A673 (cell line): Measurements from ENCODE around the gene HAND1. TPM values are rescaled to one million over a fixed set of nuclear protein-coding genes. Genes with fewer than 3 reads are reported as not detected.

Experiments used
- BruUV-seq: library from RNA; stranded (reverse); fragments of 400-500 nt; replicated peaks from 2 replicates; lab custom pipeline; 2021; lab: Mats Ljungman, UMichigan
- CTCF ChIA-PET: fragments of 300-600 bp; sonication (Branson Sonifier 250); formaldehyde crosslinking; loops from one replicate; lab custom pipeline; 2022; ENCODE audit warnings: antibody characterized with exemption; lab: Charles Lee
- POLR2A ChIA-PET: fragments of 300-600 bp; sonication (Branson Sonifier 250); formaldehyde crosslinking; loops from one replicate; lab custom pipeline; 2022; ENCODE audit warnings: antibody characterized with exemption; ENCODE audit not compliant: low non-redundant PET; lab: Charles Lee
- DNase-seq: peaks from one replicate; pipeline ENCODE4 v3.0.0-alpha.2; 2015; ENCODE audit warnings: low spot score
- H3K27ac ChIP-seq: fragments of 200-600 bp; sonication (generic); 2 replicates; pipeline ENCODE4 v1.5.1; 2016; ENCODE audit warnings: mixed run types, low read depth, mild to moderate bottlenecking, mixed read lengths, antibody characterized with exemption, low read length; ENCODE audit not compliant: poor library complexity, severe bottlenecking
- H3K27me3 ChIP-seq: fragments of 200-600 bp; sonication (generic); replicated peaks from 2 replicates; pipeline ENCODE4 v1.6.1; 2017; ENCODE audit warnings: mixed run types, low read depth, mild to moderate bottlenecking, mixed read lengths, antibody characterized with exemption, low read length; ENCODE audit not compliant: insufficient read depth, poor library complexity
- H3K36me3 ChIP-seq: fragments of 200-600 bp; sonication (generic); 2 replicates; pipeline ENCODE4 v1.6.1; 2016; ENCODE audit warnings: mixed run types, mild to moderate bottlenecking, mixed read lengths, antibody characterized with exemption, low read length; ENCODE audit not compliant: insufficient read depth, poor library complexity, severe bottlenecking
- H3K4me1 ChIP-seq: fragments of 200-600 bp; sonication (generic); 2 replicates; pipeline ENCODE4 v1.6.1; 2017; ENCODE audit warnings: mixed run types, mild to moderate bottlenecking, mixed read lengths, antibody characterized with exemption, low read length; ENCODE audit not compliant: insufficient read depth, poor library complexity, severe bottlenecking
- H3K4me3 ChIP-seq: fragments of 200-600 bp; sonication (generic); 2 replicates; pipeline ENCODE4 v1.5.1; 2016; ENCODE audit warnings: low read depth, mixed run types, mild to moderate bottlenecking, mixed read lengths, low read length; ENCODE audit not compliant: poor library complexity, severe bottlenecking
- H3K9me3 ChIP-seq: fragments of 200-600 bp; sonication (generic); 2 replicates; pipeline ENCODE4 v1.6.1; 2016; ENCODE audit warnings: mixed run types, low read depth, mild to moderate bottlenecking, mixed read lengths, antibody characterized with exemption, low read length; ENCODE audit not compliant: poor library complexity, severe bottlenecking
- CTCF ChIP-seq: fragments of 300-800, 200-600 bp; sonication (generic); conservative IDR thresholded peaks from 2 replicates; pipeline ENCODE4 v1.5.1; 2017; ENCODE audit warnings: low read depth, mild to moderate bottlenecking, antibody characterized with exemption, low read length, moderate library complexity, mixed read lengths
- EZH2 ChIP-seq: fragments of 200-600 bp; sonication (generic); IDR thresholded peaks from 2 replicates; pipeline ENCODE4 v1.6.1; 2017; ENCODE audit warnings: borderline replicate concordance, low read depth, mild to moderate bottlenecking, mixed read lengths, antibody characterized with exemption, low read length; ENCODE audit not compliant: poor library complexity, severe bottlenecking
- intact Hi-C: fragments of 100-400 bp; cut with micrococcal nuclease; formaldehyde crosslinking; loops from one replicate; pipeline ENCODE4 v1.10.0; 2022; ENCODE audit not compliant: unreplicated experiment
- total RNA-seq: library from RNA; stranded (reverse); gene quantifications from 2 replicates; pipeline ENCODE4 v1.2.3, GENCODE V29; 2021

Gene HAND1
- total RNA-seq, 1 experiment from 2014 or later = not detected

GRCh38 chr5:154511984-154512383 is 34.0 kb upstream of the HAND1 start:
- Histone ChIP-seq H3K27ac (no peak overlapping the region), H3K4me3 (no peak overlapping the region), H3K36me3 (no peaks in the 10 kb centered on the region), H3K4me1 (no peaks in the 10 kb centered on the region), H3K27me3 (no peaks in the 10 kb centered on the region), H3K9me3 (no peaks in the 10 kb centered on the region)
- no peak for TF ChIP-seq CTCF
- TF ChIP-seq EZH2 = no peak
- CTCF ChIA-PET = no interaction called here
- no TSS peak for BruUV-seq
- POLR2A ChIA-PET = no interaction called here
- intact Hi-C loops = no loop called here
- no peak for DNase-seq

- ChIA-PET POLR2A (no interaction called here), CTCF (no interaction called here)
- intact Hi-C loops = no loop called here
- Histone ChIP-seq H3K9me3 (no peaks in the 10 kb centered on the region), H3K27me3 (no peaks in the 10 kb centered on the region), H3K36me3 (no peaks in the 10 kb centered on the region), H3K27ac (no peak overlapping the region), H3K4me1 (no peaks in the 10 kb centered on the region), H3K4me3 (no peak overlapping the region)
- DNase-seq = no peak
- no TSS peak for BruUV-seq
- no peak for TF ChIP-seq CTCF
- no peak for TF ChIP-seq EZH2
Observed at GRCh38 chr5:154509784-154510555, 31.9 kb upstream of the HAND1 start.

- intact Hi-C loops = no loop called here
- no peak overlapping the region for H3K27ac ChIP-seq
- ChIA-PET CTCF (no interaction called here), POLR2A (no interaction called here)
- BruUV-seq = no TSS peak
- TF ChIP-seq CTCF (no peak), EZH2 (no peak)
- no peak overlapping the region for H3K4me3 ChIP-seq
- DNase-seq = no peak
- H3K9me3 ChIP-seq = no peaks in the 10 kb centered on the region
- no peaks in the 10 kb centered on the region for H3K36me3 ChIP-seq
- H3K27me3 ChIP-seq = no peaks in the 10 kb centered on the region
- no peaks in the 10 kb centered on the region for H3K4me1 ChIP-seq
Observed at GRCh38 chr5:154508114-154508513, 30.1 kb upstream of the HAND1 start.
